ENCODE results near the gene ATP5F1D.

DNA sequence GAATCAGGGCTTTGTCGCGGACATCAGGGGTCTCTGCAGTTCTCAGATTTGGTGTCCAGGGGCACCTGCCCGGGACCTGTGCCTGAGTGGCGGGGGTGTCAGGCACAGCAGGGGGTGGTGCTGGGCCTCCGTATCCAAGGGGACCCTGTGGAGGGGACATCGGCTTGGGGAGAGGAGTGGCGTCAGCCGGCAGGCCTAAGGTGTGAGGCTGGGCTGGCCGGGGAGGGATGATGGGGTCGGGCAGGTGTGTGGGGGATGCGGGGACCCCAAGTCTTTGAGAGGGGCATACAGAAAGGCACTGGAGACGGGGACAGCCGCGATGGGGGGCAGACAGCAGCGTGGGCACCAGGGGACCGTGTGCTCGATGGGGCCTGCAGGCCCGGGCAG, 46.7 kb downstream of the ATP5F1D start:
- TF ChIP-seq CTCF (conservative IDR thresholded peaks at IDR 0.05) (no peak), EZH2 (IDR thresholded peaks at IDR 0.05; ENCODE audit: low read depth) (no peak)
